Right kidney (tissue), 1 donor: ENCODE results near the gene CLEC7A.

ENCODE experiments used
- DNase-seq: peaks from one replicate; pipeline ENCODE4 v3.0.0-alpha.2; 2016

Gene CLEC7A

GRCh38 chr12:10088955-10089900 is 40.8 kb downstream of the CLEC7A start:
- DNase-seq, result no peak

DNA sequence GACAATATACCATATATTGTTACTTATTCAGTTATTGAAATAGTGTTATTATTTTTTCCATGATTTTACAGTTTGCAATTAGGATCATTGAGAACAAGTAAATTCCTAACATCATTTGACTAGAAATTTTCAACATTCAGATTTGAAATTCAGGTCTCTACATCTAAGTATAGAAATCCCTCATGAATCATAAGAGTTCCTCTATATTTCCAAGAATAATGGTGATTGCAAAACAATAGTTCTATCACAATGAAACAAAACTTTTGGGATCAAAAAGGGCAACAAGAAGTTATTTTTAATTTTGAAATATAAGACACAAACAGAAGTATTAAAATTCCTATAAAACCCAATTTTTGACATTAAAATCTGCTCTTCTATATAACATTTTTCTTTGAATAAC is 42.0 kb downstream of the CLEC7A start:
- DNase-seq, result no peak

GRCh38 chr12:10086387-10086786 is 43.6 kb downstream of the CLEC7A start:
- no peak for DNase-seq

- DNase-seq, result no peak
Observed at GRCh38 chr12:10084733-10085132, 45.3 kb downstream of the CLEC7A start.

- DNase-seq, result no peak
Observed at GRCh38 chr12:10082117-10082874, 47.7 kb downstream of the CLEC7A start.

DNA sequence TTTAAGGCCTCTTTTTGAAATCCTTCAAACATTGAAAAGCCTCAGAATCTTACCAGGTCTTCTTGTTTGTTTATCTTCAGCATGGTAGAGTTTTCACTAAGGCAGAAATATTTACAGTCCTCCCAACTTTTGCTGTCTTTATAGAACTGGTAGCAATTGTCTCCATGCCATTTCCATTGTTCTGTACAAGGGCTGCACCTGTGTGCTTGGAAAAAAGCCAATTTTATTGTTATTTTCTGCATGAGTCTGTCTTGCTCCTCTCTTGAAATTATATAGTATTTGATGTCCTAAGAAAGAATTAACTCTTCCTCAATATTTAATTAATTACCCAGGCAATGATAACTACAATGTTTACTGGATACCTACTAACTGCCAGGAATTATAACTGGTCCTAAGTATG is 54.5 kb downstream of the CLEC7A start:
- no peak for DNase-seq

DNA sequence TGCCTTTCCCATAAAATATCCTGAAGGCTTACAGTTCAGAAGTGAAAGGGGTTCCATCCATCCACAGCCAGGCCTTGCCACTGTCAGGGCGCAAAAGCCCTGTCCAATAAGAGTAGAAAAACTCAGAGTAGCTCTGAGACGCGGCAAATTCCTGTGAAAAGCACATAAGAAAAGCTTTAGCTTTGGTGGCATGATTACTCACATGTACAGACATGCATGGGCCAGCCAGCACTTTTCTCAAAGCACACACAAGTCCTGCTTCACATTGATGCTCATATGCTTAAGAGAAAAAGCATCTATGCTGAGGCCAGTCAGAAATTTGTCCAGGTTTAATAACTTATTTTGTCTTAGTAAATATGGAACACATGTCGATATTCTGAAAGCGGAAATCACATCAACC is 56.7 kb downstream of the CLEC7A start:
- no peak for DNase-seq

DNA sequence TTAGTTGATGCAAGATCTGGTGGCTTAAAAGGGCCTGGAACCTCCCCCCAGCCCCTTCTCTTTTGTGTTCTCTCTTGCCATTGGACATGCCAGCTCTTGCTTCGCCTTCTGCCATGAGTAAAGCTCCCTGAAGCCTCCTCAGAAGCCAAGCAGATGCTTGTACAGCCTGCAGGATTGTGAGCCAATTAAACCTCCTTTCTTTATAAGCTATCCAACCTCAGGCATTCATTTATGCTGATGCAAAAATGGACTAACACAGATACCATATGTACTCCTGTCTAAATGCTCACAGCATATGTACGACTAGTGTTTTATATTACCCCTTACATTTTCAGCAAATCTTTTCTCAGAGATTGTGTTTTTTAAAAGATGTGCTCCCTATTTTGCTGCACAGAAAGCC is 57.9 kb downstream of the CLEC7A start:
- no peak for DNase-seq

DNA sequence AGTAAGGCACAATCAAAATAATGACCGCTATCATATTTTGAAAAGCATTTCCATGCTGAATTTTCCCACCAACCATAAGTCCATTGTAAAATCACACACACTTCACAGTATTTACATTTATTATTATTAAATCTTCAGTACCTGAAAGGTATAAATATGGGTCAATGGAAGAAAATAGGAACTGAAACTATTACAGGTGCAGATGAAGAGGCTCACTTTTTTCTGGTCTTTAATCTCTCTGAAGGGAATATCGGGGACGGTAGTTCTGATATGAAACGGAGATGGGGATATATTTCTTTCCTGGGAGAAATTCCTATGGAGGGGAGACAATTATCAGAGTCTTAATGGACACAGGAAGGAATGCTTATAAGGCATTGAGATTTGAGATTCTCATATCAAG is 59.6 kb downstream of the CLEC7A start:
- no peak for DNase-seq

DNA sequence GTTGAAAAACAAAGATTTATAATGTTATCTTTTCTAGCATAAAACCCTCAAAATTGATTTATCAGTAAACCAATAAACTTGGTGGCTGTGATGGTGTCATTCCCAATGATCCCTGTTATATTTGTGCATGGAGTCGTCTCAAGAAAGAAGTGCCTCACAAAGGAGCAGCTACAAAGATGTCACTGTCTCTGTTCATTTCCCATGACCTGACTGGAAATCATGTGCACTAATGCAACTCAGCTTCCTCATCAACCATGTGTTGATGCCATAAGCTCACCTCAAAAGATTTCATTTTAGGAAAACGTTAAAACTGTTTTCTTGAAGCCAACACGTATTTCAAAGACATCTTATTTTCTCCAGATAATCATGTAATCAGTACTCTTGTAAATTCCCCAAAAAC is 60.0 kb downstream of the CLEC7A start:
- DNase-seq, result no peak

- no peak for DNase-seq
Observed at GRCh38 chr12:10069099-10069498, 60.9 kb downstream of the CLEC7A start.

DNA sequence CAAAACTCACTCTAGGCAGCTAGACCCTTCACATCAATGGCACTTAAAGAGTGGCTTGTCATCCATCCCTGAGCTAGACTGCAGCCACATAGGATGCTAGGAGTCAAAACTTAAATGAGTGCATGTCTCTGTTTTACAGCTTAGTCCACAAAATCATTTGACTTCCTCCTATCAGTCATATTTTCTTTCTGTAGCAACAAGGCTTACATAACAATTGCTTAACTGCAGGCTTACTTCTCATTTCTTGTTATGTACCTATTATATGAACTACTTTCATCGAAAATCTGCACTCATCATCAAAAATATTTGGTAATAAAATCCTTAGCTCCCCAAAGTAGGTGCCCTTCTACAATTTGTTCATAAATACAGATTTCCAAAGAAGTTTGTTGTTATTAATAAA is 61.4 kb downstream of the CLEC7A start:
- no peak for DNase-seq

DNA sequence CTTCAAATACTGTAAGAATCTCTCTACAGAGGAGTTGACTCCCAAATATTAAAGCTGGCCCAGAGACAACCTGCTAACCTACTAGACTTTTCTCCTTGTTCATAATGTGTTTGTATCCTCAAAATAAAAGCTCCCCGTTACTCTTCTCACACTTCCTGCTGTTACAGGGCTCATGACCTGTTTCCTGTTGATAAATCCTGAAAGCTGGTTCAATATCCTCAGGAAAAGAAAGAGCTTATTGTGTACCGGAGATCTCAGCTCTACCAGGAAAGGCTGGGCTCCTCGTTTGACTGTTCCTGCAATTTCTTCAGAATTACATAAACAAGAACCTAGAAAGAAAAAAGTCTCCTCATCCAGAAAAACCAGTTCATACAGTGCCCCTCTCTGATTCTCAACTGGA is 62.1 kb downstream of the CLEC7A start:
- no peak for DNase-seq

DNA sequence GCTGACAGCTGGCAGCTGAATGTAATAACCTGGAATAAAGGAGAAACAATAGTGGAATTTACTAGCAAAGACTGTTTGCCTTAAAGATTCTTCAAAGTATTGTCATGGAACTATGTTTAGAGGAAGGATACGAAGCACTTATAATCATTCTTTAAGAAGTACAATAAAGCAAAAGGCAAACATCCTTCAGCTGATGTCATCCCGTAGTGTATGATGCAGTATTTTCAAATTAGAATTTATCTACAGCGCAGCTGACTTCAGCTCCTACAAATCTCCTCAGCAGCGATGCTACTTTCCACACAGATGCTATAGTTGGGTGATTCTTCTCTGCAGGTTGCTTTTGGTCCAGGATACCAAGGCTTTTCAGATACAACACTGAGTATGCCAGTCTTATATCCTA is 62.7 kb downstream of the CLEC7A start:
- no peak for DNase-seq
